GM19351 (cell line): ENCODE data around the gene DBP.

Experiments
- ATAC-seq: cut with Tn5 transposase; IDR thresholded peaks from one replicate; pipeline ENCODE4 v1.9.1; 2021; ENCODE audit warnings: mild to moderate bottlenecking, moderate library complexity; ENCODE audit not compliant: unreplicated experiment

Gene DBP

DNA sequence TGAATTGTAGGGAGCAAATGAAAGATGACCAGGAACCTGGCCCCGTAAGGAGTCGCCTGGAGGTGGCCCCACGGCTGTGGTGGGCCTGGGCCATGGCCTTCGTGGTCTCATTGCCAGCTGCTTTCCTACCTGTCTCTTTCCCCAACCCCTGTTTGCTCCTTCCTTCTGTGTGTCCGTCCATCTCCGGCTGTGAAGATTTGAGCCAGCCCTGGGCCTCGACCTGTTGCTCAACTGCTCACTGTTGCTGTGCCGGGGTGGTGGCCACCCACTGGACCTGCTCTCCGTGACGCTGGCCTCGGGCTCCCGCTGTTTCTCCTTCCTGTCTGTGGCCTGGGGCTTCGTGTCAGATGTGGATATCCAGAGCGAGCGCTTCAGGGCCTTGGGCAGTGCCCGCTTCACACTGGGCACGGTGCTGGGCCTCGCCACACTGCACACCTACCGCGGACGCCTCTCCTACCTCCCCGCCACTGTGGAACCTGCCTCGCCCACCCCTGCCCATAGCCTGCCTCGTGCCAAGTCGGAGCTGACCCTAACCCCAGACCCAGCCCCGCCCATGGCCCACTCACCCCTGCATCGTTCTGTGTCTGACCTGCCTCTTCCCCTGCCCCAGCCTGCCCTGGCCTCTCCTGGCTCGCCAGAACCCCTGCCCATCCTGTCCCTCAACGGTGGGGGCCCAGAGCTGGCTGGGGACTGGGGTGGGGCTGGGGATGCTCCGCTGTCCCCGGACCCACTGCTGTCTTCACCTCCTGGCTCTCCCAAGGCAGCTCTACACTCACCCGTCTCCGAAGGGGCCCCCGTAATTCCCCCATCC lies 8.5 kb downstream of the DBP start:
- ATAC-seq: no peak

DNA sequence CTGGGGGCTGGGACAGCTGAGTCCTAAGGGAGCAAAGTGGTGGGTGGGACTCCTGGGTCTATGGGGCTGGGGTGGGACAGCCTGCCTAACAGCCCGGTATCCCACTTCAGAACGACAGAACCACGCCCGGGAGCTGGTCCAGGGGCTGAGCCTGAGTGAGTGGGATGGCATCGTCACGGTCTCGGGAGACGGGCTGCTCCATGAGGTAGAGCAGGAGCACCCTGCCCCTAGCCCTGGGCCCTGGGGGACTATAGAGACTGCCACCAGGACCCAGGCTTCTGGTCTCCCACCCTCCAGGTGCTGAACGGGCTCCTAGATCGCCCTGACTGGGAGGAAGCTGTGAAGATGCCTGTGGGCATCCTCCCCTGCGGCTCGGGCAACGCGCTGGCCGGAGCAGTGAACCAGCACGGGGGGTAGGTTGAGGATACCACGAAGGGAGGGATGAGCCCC lies 9.3 kb downstream of the DBP start:
- no peak for ATAC-seq

DNA sequence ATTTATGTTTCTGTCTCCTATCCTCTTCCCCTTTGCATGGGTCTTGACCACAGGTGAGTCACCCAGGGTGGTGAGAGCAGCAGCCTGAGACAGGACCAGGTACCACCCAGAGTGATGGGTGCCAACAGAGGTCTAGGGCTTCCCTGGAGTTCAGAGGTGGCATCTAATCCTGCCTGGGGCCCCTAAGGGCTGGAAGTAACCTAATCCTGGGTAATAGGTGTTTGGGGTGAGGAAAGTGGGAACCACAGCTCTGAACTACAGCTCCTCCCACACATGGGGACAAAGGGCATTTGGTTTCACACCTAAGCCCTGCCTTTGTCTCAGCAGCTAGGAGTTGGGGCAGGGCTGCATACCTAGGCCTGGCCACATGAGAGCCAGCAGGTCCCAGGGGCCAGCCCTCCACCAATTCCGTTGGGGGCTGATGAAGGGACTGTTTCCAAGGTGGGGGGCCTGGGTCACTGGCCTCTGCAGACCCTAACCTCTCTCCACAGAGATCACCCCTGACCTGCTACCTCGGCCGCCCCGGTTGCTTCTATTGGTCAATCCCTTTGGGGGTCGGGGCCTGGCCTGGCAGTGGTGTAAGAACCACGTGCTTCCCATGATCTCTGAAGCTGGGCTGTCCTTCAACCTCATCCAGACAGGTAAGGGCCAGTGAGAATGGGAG lies 9.8 kb downstream of the DBP start:
- no peak for ATAC-seq

DNA sequence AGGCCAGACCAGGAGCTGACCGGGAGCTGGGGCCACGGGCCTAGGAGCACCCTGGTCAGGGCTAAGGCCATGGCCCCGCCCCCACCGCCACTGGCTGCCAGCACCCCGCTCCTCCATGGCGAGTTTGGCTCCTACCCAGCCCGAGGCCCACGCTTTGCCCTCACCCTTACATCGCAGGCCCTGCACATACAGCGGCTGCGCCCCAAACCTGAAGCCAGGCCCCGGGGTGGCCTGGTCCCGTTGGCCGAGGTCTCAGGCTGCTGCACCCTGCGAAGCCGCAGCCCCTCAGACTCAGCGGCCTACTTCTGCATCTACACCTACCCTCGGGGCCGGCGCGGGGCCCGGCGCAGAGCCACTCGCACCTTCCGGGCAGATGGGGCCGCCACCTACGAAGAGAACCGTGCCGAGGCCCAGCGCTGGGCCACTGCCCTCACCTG lies 11.3 kb downstream of the DBP start:
- no peak for ATAC-seq

DNA sequence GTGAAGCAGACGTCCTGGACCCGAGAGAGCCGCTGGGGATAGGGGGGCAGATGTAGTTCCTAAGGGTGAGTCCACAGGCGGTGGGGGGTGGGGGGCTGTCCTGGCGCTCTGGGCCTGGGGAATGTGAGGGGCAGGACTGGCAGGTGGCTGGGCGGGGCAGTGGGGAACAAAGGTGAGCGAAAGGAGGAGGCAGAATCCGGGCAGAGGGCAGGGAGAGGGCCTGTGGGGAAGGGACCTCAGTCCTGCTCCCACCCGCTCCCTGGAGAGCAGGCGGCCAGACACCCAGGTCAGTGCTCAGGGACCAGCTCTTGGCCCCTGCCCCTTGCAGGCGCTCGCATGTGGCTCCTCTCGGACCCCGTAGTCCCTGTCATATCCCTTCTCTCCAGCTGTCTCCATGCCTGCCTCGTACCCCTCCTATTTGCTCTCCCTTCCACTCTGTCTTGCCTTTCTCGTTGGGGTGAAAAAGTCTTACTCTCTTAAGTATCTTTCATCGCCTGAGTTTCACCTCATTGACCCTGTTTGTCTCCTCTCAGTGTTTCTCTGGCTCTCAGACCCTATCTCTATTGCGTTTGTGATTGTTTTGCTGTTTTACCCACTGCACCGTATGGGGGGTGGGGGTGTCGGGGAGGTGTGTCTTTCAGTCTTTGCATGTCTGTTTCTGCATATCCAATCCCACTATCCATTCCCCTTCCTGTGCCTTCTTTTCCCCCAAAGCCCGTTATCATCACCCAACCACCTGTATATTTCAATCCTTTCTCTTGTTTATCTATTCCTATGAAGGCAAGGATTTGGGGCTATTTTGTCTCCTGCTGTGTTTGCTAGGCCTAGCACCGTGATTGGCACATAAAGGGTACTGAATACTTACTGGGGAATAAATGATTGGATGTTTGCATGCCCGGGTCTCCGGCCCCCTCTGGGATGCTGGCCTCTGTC lies 12.1 kb downstream of the DBP start:
- no peak for ATAC-seq

DNA sequence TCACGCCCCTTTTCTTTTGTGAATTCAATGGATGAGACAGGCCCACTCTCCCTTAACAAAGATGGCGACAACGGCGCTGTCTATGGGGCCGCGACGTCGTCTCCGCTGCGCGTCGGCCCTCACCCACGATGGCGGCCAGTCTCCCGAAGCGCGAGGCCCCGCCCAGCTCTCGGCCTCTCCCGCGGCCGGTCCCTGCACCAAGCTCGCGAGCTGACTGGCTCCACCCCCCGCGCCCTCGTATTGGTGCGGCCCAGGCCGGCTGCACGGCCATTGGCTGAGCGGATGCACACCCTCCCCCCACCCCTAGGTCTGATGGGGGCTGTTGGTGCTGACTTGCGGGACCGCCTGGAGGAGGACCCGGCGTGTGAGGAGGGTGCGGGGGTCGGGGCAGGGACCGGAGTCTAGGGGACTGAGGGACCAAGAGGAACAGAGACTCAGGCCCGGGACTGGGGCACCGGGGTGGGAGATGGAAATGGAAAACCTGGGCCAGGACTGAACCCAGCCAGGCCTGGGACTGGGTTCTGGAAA lies 13.0 kb downstream of the DBP start:
- ATAC-seq: peak; percentile 71

DNA sequence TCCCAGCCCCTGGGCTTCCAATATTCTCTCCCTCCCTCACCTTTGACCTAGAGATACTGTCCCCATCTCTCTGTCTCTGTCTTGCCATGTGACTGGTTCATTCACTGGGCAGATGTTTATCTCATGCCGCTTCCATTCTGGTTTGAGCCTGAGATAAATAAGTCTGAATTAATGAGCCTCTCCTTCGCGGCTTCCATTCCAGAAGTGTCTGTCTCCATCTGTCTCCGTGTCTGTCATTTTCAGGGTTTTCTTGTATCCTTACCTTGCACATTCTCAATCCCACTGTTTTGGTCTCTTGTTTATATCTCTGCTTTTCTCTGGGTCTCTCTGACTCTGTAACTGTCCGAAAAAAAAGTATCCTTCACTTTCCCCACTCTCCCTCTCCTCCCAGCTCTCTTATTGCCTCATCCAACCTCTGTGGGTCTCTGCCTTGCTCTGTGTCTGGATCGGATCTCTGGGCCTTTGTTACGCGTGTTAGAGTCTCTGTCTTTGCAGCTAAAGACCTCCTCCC lies 13.6 kb downstream of the DBP start:
- no peak for ATAC-seq

DNA sequence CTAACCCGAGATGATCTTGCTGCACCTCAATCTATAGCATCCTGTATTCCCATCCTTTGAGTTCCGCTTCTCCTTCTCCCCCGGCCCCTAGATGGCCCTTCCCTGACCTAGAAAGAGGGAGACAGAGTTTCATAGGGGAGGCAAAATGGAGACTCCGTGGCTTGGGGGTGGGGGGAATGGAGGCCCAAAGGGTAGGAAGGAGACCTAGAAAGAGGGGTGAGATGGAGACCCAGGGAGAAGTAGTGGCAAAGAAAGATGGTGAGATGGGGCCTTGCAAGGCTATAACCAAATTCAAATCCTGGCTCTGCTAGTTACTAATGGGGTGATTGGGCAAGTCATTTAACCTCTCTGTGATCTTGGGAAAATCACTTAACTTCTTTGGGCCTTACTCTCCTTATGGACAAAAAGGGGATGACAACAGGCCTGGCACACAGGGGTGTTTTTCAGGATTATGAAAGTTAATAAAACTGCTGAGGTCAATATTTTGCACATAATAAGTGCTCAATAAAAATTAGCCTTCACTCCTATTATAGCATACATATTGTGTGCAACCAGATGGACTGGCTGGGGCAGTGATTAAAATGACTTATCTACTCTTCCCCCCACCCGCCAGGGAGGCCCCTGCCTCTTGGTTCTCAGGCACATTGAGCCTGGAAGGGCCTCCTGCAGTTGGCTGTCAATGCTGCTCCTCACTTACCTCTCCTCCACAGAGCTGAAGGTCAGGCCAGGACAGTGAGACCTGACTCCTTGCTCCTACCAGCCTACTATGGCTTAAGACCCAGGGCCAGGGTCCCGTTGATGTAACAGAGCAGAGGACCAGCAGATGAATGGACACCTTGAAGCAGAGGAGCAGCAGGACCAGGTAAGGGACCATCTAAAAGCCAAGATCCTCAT lies 17.2 kb downstream of the DBP start:
- no peak for ATAC-seq

DNA sequence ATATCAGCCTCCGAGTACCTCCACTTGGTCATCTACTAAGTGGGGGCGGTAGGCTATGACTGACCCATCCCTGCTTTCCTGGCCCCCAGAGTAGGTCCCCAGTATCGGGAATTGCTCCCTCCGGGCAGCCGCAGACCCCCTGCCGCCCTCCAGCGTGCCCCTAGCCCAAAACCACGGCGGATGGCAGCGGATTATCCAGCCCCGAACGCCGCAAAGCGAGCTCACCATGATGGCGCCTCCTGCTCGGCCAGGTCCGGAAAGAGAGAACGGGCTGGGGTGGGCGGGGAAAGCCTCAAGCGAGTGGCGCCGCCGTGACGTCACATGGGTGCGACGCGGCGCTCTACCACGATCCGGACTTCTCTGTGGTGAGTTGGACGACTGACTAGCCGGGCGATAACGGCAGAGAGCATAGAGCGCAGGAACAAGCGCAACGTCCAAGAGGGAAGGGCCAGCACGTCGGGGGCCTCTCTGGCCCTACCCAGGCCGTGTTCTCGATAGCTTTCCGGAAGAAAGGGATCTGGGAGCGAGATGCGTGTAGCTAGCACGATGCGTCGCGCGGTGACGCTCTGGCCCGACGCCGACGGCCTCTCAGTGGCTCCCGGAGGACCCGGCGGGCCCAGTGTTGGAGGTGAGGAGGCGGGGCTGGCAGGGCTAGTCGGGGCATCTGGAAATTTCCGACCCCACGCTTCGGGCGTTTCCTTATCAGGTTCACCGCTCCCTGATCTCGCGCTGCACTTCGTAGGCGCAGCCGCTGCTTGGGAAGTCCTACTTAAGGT lies 18.1 kb downstream of the DBP start, which contains the start of the genes RPL18 and SPHK2:
RPL18 (minus strand) TSS at position 263 of the 776 bp plus-strand sequence; CDS start at position 228, 35 bp downstream.
SPHK2 (plus strand) TSS at position 591 of the 776 bp plus-strand sequence. CDS start 1,009 bp downstream, outside the sequence.
- ATAC-seq: peak; percentile 85

DNA sequence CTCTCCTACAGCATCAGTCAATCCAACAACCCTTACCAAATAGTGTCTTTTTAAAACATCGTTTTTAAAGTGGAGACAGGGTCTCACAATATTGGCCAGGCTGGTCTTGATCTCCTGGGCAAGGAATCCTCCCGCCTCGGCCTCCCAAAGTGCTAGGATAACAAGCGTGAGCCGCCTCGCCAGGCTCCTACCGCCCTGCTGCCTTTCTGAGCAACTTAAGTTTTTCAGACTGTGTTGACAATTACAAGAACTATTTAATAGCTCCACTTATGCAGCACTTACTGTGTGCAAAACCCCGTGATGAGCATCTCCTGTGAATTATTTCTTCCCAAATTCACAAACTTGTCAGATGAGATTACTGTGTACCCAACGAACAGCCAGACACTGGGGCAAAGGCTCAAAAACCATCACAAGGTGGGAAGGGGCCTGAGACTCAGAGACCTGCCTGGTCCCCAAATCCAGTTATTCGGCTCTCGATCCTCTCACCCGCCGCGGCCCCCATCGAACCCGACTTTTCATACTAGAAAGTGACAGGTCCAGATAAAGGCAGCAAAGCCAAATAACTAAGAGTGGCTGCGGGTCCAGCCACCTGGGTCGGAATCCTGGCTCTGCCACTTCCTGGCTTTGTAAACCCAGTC lies 18.8 kb downstream of the DBP start:
- no peak for ATAC-seq

DNA sequence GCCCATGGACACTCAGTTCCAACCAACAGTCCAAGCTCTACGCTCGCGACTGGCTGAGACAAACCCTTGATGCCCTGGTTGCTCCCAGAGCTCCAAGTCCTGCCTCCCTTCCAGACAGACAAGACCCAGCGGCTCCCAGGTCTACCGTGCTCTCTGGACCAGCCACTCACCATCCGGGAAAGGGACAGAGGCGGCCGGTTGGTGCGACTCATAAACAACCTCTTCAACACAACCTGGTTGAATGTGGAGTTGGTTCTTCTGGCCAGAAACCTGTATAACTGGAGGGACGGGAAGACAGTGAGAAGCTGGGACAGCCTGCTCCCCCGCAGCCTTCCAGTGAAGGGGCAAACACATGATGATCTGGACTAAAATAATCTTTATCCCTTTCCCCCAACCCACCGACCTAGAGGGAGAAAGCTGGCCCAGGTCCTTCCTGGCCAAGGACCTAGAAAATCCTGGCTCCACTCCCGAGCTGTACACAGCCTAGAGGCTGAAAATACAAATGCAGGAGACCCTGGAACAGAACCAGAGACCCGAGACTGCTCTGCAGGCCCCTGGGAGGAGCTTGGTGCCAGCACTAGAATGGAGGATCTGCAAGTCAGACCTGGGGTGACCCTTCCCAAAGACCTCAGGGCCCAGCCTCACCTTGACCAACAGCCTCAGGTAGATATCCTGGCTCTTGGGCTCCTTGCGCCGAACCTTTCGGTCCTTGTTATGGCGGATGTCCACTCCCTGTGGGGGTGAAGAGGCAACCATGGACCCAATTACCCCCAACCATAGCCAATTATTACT lies 19.8 kb downstream of the DBP start:
- no peak for ATAC-seq

DNA sequence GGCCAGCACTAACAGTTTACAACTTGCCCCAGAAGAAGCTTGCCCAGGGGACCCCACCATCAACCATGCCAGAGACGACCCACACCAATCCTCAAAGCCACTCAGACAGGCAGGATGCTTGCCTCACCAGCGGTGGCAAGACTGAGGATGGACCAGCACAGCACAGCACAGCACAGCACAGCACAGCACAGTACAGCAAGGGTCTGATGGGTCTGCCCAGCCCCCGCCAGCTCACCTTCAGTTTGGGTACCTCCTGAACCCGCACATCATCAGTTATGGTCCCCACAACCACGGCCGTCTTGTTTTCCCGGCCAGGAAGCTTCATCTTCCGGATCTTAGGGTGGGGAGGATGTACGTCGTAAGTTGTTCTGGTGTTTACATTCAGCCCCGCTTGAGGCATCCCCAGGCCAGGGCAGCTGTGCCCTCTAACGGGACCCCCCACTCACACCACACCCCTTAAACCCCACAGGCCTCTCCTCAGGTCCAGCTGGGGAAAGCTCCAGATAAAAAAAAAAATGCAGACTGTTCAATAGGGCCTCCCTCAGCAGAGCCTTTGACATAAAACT lies 20.6 kb downstream of the DBP start:
- ATAC-seq: no peak

DNA sequence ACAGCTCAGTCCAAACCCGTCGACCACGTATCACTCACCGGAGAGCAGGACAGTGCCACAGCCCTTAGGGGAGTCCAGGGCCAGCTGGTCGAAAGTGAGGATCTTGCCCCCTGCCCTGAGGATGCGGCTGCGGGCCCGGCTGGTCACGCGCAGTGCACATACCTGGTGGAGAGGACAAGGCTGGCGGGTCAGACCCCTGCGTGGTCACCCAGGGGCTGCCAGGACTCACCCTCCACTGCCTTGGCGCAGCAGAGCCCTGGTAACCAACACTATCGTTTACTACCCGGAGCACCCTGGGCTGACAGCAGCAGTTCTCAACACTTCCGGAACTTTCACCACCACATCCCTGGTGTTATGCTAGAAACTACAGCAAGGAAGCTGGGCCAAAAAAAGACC lies 21.1 kb downstream of the DBP start:
- ATAC-seq: no peak

DNA sequence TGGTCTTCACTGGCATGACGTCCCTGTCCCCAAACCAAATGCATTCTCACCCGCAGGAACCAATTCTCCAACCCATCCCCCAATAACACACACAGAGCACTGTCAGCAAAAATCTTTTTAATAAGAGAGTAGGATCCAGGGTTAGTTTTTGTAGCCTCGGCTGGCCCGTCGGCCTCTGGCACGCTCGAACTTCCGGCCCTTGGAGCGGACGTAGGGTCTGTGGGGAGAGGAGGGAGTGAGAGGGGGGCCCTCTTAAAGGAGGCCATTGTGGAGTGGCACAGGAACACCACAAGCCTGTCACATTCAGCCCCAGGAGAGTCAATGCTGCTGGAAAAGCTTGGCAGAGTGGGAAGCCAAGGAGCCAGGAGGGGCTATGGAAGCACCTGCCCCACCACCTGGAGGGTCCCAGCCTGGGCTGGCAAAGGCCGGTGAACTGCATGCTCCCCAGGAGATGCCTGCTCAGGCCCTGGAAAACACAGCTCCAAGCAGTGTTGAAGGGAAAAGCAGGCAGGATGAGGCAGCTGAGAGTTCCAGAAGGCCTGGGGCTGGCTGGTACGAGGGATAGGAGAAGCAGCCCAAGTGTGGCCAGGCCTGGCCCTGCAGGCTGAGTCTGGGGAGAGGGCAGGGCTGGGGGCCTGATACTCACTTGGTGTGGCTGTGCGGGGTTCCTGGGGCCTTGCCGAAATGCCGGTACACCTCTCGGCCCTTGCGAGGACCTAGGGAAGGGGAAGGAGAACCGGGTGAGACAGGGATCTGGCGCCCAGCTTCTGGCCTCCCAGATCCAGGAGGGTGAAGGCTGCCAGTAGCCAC lies 21.7 kb downstream of the DBP start:
- ATAC-seq: no peak

DNA sequence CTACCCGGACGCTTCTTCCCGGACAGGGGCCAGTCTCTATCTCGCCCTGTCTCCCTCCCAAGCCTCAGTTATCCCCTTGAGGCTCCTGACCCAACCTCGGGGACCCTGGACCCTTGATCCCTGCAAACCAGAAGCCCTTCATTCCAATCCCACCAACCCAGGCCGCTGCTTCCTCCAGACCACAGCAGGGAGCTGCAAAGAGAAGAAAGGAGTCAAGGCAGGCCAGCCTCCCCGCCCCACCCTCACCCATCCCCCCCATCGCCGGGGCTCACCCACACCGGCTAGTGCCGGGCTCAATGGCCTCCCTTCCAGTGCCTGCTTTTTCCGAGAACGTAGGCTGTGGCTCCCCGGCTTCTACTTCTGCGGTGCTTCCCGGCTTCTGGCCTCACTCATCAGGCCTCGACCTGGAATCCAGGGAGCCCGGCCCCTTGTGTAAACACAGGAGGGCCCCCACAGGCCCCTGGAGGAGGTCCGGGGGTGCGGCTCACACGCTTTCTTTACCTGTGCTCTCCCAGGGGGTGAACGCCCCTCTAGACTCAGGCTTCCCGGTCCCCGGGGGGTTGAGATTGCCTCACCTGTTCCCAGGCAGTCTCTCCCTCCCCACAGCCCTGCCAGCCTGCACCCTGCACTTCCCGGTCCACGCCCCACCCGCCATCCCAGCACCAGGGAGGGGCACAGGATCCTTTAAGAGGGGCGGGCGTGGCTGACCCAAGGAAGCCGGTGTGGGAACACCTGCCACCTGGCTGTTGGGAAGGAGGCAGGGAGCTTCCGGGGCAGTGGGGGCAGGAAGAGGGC lies 22.5 kb downstream of the DBP start, which contains the start of gene FAM83E:
FAM83E (minus strand) TSS at position 641 of the 795 bp plus-strand sequence. CDS start 1,704 bp downstream, outside the sequence.
- no peak for ATAC-seq
